NCI-H345 (cell line): ENCODE results near the gene PIGA.

Source experiments
- DNase-seq: peaks from one replicate; lab custom pipeline; 2025; lab: John Stamatoyannopoulos, UW

Gene PIGA

GRCh38 chrX:15335135-15336022, at the start of gene PIGA:
PIGA (minus strand) TSS chrX:15335523; CDS start chrX:15331930, 3,593 bp downstream.
- peak; percentile 98 for DNase-seq

- no peak for DNase-seq
Measured at GRCh38 chrX:15384304-15384703, 49.0 kb upstream of the PIGA start, which contains the start of gene VEGFD. VEGFD (minus strand) TSS chrX:15384413; CDS start chrX:15383946, 467 bp downstream.

- no peak for DNase-seq
Measured at GRCh38 chrX:15382813-15383212, 47.5 kb upstream of the PIGA start.

GRCh38 chrX:15376956-15377355, 41.6 kb upstream of the PIGA start:
- no peak for DNase-seq

- DNase-seq, result no peak
Measured at GRCh38 chrX:15373976-15374375, 38.7 kb upstream of the PIGA start.

- no peak for DNase-seq
Measured at GRCh38 chrX:15366506-15367352, 31.4 kb upstream of the PIGA start.

- no peak for DNase-seq
Measured at GRCh38 chrX:15359701-15360100, 24.4 kb upstream of the PIGA start.

GRCh38 chrX:15358533-15358932, 23.2 kb upstream of the PIGA start:
- DNase-seq, result no peak

GRCh38 chrX:15356444-15356843, 21.1 kb upstream of the PIGA start:
- no peak for DNase-seq

GRCh38 chrX:15350329-15350996, 15.1 kb upstream of the PIGA start:
- DNase-seq, result no peak

- peak; percentile 63 for DNase-seq
Measured at GRCh38 chrX:15349046-15349445, 13.7 kb upstream of the PIGA start.

- DNase-seq, result no peak
Measured at GRCh38 chrX:15345976-15346375, 10.7 kb upstream of the PIGA start.

- no peak for DNase-seq
Measured at GRCh38 chrX:15344106-15344505, 8.8 kb upstream of the PIGA start.

GRCh38 chrX:15343075-15343476, 7.8 kb upstream of the PIGA start:
- DNase-seq, result no peak

- DNase-seq, result no peak
Measured at GRCh38 chrX:15340867-15341266, 5.5 kb upstream of the PIGA start.

GRCh38 chrX:15336023-15336413, 695 bp upstream of the PIGA start:
- peak; percentile 54 for DNase-seq

- no peak for DNase-seq
Measured at GRCh38 chrX:15334561-15334960, 762 bp downstream of the PIGA start.

GRCh38 chrX:15328821-15329220, 6.5 kb downstream of the PIGA start:
- no peak for DNase-seq

- DNase-seq, result no peak
Measured at GRCh38 chrX:15328131-15328530, 7.2 kb downstream of the PIGA start.

GRCh38 chrX:15322472-15322871, 12.9 kb downstream of the PIGA start:
- DNase-seq, result no peak

- no peak for DNase-seq
Measured at GRCh38 chrX:15322072-15322471, 13.3 kb downstream of the PIGA start.

- DNase-seq, result no peak
Measured at GRCh38 chrX:15321447-15321846, 13.9 kb downstream of the PIGA start.
